ENCODE measurements around the gene SAP30BP.

Gene SAP30BP

GRCh38 chr17:75734674-75735294 is 67.6 kb downstream of the SAP30BP start:
- H3K79me2 ChIP-seq (ENCODE audit: insufficient read depth, low read length) = no peaks in the 10 kb centered on the region
- no peak for TF ChIP-seq CTCF (IDR thresholded peaks at IDR 0.05; ENCODE audit: borderline replicate concordance, extremely low read depth, low read length, poor library complexity, severe bottlenecking)
- TF ChIP-seq EZH2 (IDR thresholded peaks at IDR 0.05; ENCODE audit: borderline replicate concordance, low read depth, low read length, severe bottlenecking) = no peak
- H3K9me3 ChIP-seq (ENCODE audit: insufficient read depth, low read length, severe bottlenecking) = no peaks in the 10 kb centered on the region
- DNase-seq (no peak), ATAC-seq (ENCODE audit: insufficient read depth, low read depth) (no peak)
- H2AFZ ChIP-seq (ENCODE audit: low read depth, low read length) = peak overlapping the region; percentile 53
- no peaks in the 10 kb centered on the region for H3K36me3 ChIP-seq (ENCODE audit: insufficient read depth, low read length)
- no peak overlapping the region for H3K4me3 ChIP-seq (ENCODE audit: low read depth in 1 of 2, low read length in 2 of 2)
- H3K27me3 ChIP-seq (ENCODE audit: insufficient read depth, low read length, poor library complexity) = no peaks in the 10 kb centered on the region
- H3K27ac ChIP-seq (ENCODE audit: low read length) = no peak overlapping the region
- H3K4me2 ChIP-seq (ENCODE audit: insufficient read depth, low read length) = peak overlapping the region; percentile 46
- H4K20me1 ChIP-seq (ENCODE audit: insufficient read depth, low read length) = 0 out of 2 replicates have a peak, but pooled peaks cover 4% of the 10 kb centered on the region
- 0 out of 2 replicates have a peak overlapping the region, but pooled peaks have one; percentile 18 for H3K9ac ChIP-seq (ENCODE audit: low read depth, low read length)
- peaks cover 5% of the 10 kb centered on the region; the same call in 1 of the 2 replicates for H3K4me1 ChIP-seq (ENCODE audit: insufficient read depth, low read length)

GRCh38 chr17:75736173-75736835 is 69.2 kb downstream of the SAP30BP start:
- H3K9ac ChIP-seq (ENCODE audit: low read depth, low read length) = no peak overlapping the region
- no peak overlapping the region for H3K4me2 ChIP-seq (ENCODE audit: insufficient read depth, low read length)
- ATAC-seq (ENCODE audit: insufficient read depth, low read depth) (no peak), DNase-seq (no peak)
- TF ChIP-seq EZH2 (IDR thresholded peaks at IDR 0.05; ENCODE audit: borderline replicate concordance, low read depth, low read length, severe bottlenecking) = no peak
- TF ChIP-seq CTCF (IDR thresholded peaks at IDR 0.05; ENCODE audit: borderline replicate concordance, extremely low read depth, low read length, poor library complexity, severe bottlenecking) = no peak
- no peak overlapping the region for H2AFZ ChIP-seq (ENCODE audit: low read depth, low read length)
- no peak overlapping the region for H3K4me3 ChIP-seq (ENCODE audit: low read depth in 1 of 2, low read length in 2 of 2)
- peaks cover 5% of the 10 kb centered on the region; the same call in 1 of the 2 replicates for H3K4me1 ChIP-seq (ENCODE audit: insufficient read depth, low read length)
- H3K27ac ChIP-seq (ENCODE audit: low read length) = no peak overlapping the region
- no peaks in the 10 kb centered on the region for H3K79me2 ChIP-seq (ENCODE audit: insufficient read depth, low read length)
- H3K36me3 ChIP-seq (ENCODE audit: insufficient read depth, low read length) = no peaks in the 10 kb centered on the region
- no peaks in the 10 kb centered on the region for H3K9me3 ChIP-seq (ENCODE audit: insufficient read depth, low read length, severe bottlenecking)
- H4K20me1 ChIP-seq (ENCODE audit: insufficient read depth, low read length) = 0 out of 2 replicates have a peak, but pooled peaks cover 4% of the 10 kb centered on the region
- H3K27me3 ChIP-seq (ENCODE audit: insufficient read depth, low read length, poor library complexity) = no peaks in the 10 kb centered on the region

- Histone ChIP-seq H3K79me2 (ENCODE audit: insufficient read depth, low read length) (no peaks in the 10 kb centered on the region), H3K4me3 (ENCODE audit: low read depth in 1 of 2, low read length in 2 of 2) (no peak overlapping the region), H2AFZ (ENCODE audit: low read depth, low read length) (no peak overlapping the region), H3K27ac (ENCODE audit: low read length) (no peak overlapping the region), H3K9ac (ENCODE audit: low read depth, low read length) (no peak overlapping the region), H3K36me3 (ENCODE audit: insufficient read depth, low read length) (no peaks in the 10 kb centered on the region), H3K4me1 (ENCODE audit: insufficient read depth, low read length) (peaks cover 5% of the 10 kb centered on the region; the same call in 1 of the 2 replicates), H4K20me1 (ENCODE audit: insufficient read depth, low read length) (0 out of 2 replicates have a peak, but pooled peaks cover 4% of the 10 kb centered on the region), H3K4me2 (ENCODE audit: insufficient read depth, low read length) (no peak overlapping the region), H3K27me3 (ENCODE audit: insufficient read depth, low read length, poor library complexity) (no peaks in the 10 kb centered on the region), H3K9me3 (ENCODE audit: insufficient read depth, low read length, severe bottlenecking) (no peaks in the 10 kb centered on the region)
- TF ChIP-seq EZH2 (IDR thresholded peaks at IDR 0.05; ENCODE audit: borderline replicate concordance, low read depth, low read length, severe bottlenecking) = no peak
- TF ChIP-seq CTCF (IDR thresholded peaks at IDR 0.05; ENCODE audit: borderline replicate concordance, extremely low read depth, low read length, poor library complexity, severe bottlenecking) = no peak
- DNase-seq = no peak
- ATAC-seq (ENCODE audit: insufficient read depth, low read depth) = no peak
Measured at GRCh38 chr17:75737133-75737962, 70.2 kb downstream of the SAP30BP start.
